GM19193 (cell line): Measurements from ENCODE around the gene RHOB.

ENCODE experiments used
- POLR2A ChIP-seq: IDR thresholded peaks from 4 replicates; pipeline ENCODE4 v1.6.1; 2011; ENCODE audit not compliant: insufficient read depth, insufficient read length; ENCODE audit errors: extremely low read depth

The RHOB gene

GRCh38 chr2:20419007-20419576 lies 27.8 kb upstream of the RHOB start:
- no peak for TF ChIP-seq POLR2A

GRCh38 chr2:20419752-20420151 lies 27.1 kb upstream of the RHOB start:
- TF ChIP-seq POLR2A = no peak

GRCh38 chr2:20421336-20421987 lies 25.4 kb upstream of the RHOB start:
- TF ChIP-seq POLR2A = no peak

- no peak for TF ChIP-seq POLR2A
Measured at GRCh38 chr2:20421988-20422370, 24.9 kb upstream of the RHOB start.

GRCh38 chr2:20422402-20423271 lies 24.2 kb upstream of the RHOB start:
- TF ChIP-seq POLR2A = no peak

GRCh38 chr2:20423359-20423758 lies 23.5 kb upstream of the RHOB start:
- TF ChIP-seq POLR2A = no peak

GRCh38 chr2:20423847-20424246 lies 23.0 kb upstream of the RHOB start:
- TF ChIP-seq POLR2A = no peak

- TF ChIP-seq POLR2A = peak; percentile 20
Measured at GRCh38 chr2:20424300-20425290, 22.3 kb upstream of the RHOB start.

GRCh38 chr2:20425371-20425881 lies 21.4 kb upstream of the RHOB start:
- no peak for TF ChIP-seq POLR2A

GRCh38 chr2:20425884-20426283 lies 21.0 kb upstream of the RHOB start:
- no peak for TF ChIP-seq POLR2A

GRCh38 chr2:20427931-20428526 lies 18.8 kb upstream of the RHOB start:
- no peak for TF ChIP-seq POLR2A

- TF ChIP-seq POLR2A = no peak
Measured at GRCh38 chr2:20428717-20429490, 18.0 kb upstream of the RHOB start.

GRCh38 chr2:20429528-20429927 lies 17.3 kb upstream of the RHOB start:
- TF ChIP-seq POLR2A = no peak
